A673 (cell line): Measurements from ENCODE around the gene LINC00305. TPM values are rescaled to one million over a fixed set of nuclear protein-coding genes. Genes with fewer than 3 reads are reported as not detected.

ENCODE experiments used
- BruUV-seq: library from RNA; stranded (reverse); fragments of 400-500 nt; replicated peaks from 2 replicates; lab custom pipeline; 2021; lab: Mats Ljungman, UMichigan
- CTCF ChIA-PET: fragments of 300-600 bp; sonication (Branson Sonifier 250); formaldehyde crosslinking; loops from one replicate; lab custom pipeline; 2022; ENCODE audit warnings: antibody characterized with exemption; lab: Charles Lee
- POLR2A ChIA-PET: fragments of 300-600 bp; sonication (Branson Sonifier 250); formaldehyde crosslinking; loops from one replicate; lab custom pipeline; 2022; ENCODE audit warnings: antibody characterized with exemption; ENCODE audit not compliant: low non-redundant PET; lab: Charles Lee
- DNase-seq: peaks from one replicate; pipeline ENCODE4 v3.0.0-alpha.2; 2015; ENCODE audit warnings: low spot score
- H3K27ac ChIP-seq: fragments of 200-600 bp; sonication (generic); 2 replicates; pipeline ENCODE4 v1.5.1; 2016; ENCODE audit warnings: mixed run types, low read depth, mild to moderate bottlenecking, mixed read lengths, antibody characterized with exemption, low read length; ENCODE audit not compliant: poor library complexity, severe bottlenecking
- H3K27me3 ChIP-seq: fragments of 200-600 bp; sonication (generic); replicated peaks from 2 replicates; pipeline ENCODE4 v1.6.1; 2017; ENCODE audit warnings: mixed run types, low read depth, mild to moderate bottlenecking, mixed read lengths, antibody characterized with exemption, low read length; ENCODE audit not compliant: insufficient read depth, poor library complexity
- H3K36me3 ChIP-seq: fragments of 200-600 bp; sonication (generic); 2 replicates; pipeline ENCODE4 v1.6.1; 2016; ENCODE audit warnings: mixed run types, mild to moderate bottlenecking, mixed read lengths, antibody characterized with exemption, low read length; ENCODE audit not compliant: insufficient read depth, poor library complexity, severe bottlenecking
- H3K4me1 ChIP-seq: fragments of 200-600 bp; sonication (generic); 2 replicates; pipeline ENCODE4 v1.6.1; 2017; ENCODE audit warnings: mixed run types, mild to moderate bottlenecking, mixed read lengths, antibody characterized with exemption, low read length; ENCODE audit not compliant: insufficient read depth, poor library complexity, severe bottlenecking
- H3K4me3 ChIP-seq: fragments of 200-600 bp; sonication (generic); 2 replicates; pipeline ENCODE4 v1.5.1; 2016; ENCODE audit warnings: low read depth, mixed run types, mild to moderate bottlenecking, mixed read lengths, low read length; ENCODE audit not compliant: poor library complexity, severe bottlenecking
- H3K9me3 ChIP-seq: fragments of 200-600 bp; sonication (generic); 2 replicates; pipeline ENCODE4 v1.6.1; 2016; ENCODE audit warnings: mixed run types, low read depth, mild to moderate bottlenecking, mixed read lengths, antibody characterized with exemption, low read length; ENCODE audit not compliant: poor library complexity, severe bottlenecking
- CTCF ChIP-seq: fragments of 300-800, 200-600 bp; sonication (generic); conservative IDR thresholded peaks from 2 replicates; pipeline ENCODE4 v1.5.1; 2017; ENCODE audit warnings: low read depth, mild to moderate bottlenecking, antibody characterized with exemption, low read length, moderate library complexity, mixed read lengths
- EZH2 ChIP-seq: fragments of 200-600 bp; sonication (generic); IDR thresholded peaks from 2 replicates; pipeline ENCODE4 v1.6.1; 2017; ENCODE audit warnings: borderline replicate concordance, low read depth, mild to moderate bottlenecking, mixed read lengths, antibody characterized with exemption, low read length; ENCODE audit not compliant: poor library complexity, severe bottlenecking
- intact Hi-C: fragments of 100-400 bp; cut with micrococcal nuclease; formaldehyde crosslinking; loops from one replicate; pipeline ENCODE4 v1.10.0; 2022; ENCODE audit not compliant: unreplicated experiment
- total RNA-seq: library from RNA; stranded (reverse); gene quantifications from 2 replicates; pipeline ENCODE4 v1.2.3, GENCODE V29; 2021

The LINC00305 gene
- total RNA-seq, 1 experiment from 2014 or later: not detected

DNA sequence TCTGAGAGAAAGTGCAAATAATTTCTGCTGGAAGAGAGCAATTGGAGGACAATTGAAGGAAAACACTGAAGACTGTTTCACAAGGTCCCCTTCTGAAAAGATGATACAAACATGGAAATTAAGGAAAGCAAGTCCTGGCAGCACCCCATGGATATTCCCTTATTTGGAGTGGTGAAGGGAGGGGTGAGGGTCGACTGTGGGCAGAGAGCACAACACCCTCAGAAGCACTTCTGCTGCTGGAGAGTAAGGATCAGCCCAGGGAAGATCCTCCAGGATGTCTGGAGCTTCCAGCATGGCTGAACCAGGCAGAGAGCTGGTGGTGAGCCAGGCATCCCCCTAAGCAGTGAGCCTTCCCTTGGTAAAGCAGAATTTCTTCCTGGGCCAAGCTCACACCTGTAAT lies 54.7 kb downstream of the LINC00305 start:
- no peaks in the 10 kb centered on the region for H3K9me3 ChIP-seq
- H3K27ac ChIP-seq: no peak overlapping the region
- no peak for DNase-seq
- no peak overlapping the region for H3K4me3 ChIP-seq
- no TSS peak for BruUV-seq
- H3K36me3 ChIP-seq: no peaks in the 10 kb centered on the region
- intact Hi-C loops: loop anchor here (10.0 kb wide), 1 partner anchor 1001 kb away; no protein-coding TSS in a partner anchor
- H3K4me1 ChIP-seq: no peaks in the 10 kb centered on the region
- no peaks in the 10 kb centered on the region for H3K27me3 ChIP-seq
- ChIA-PET POLR2A (no interaction called here), CTCF (no interaction called here)
- TF ChIP-seq CTCF: no peak
- TF ChIP-seq EZH2: no peak

GRCh38 chr18:64091526-64091925 lies 57.4 kb downstream of the LINC00305 start:
- no peak for TF ChIP-seq EZH2
- TF ChIP-seq CTCF: no peak
- ChIA-PET POLR2A (no interaction called here), CTCF (no interaction called here)
- no peaks in the 10 kb centered on the region for H3K4me1 ChIP-seq
- no peak overlapping the region for H3K4me3 ChIP-seq
- no peak overlapping the region for H3K27ac ChIP-seq
- no peaks in the 10 kb centered on the region for H3K27me3 ChIP-seq
- no TSS peak for BruUV-seq
- no peaks in the 10 kb centered on the region for H3K36me3 ChIP-seq
- intact Hi-C loops: loop anchor here (10.0 kb wide), 1 partner anchor 1003 kb away; no protein-coding TSS in a partner anchor
- no peak for DNase-seq
- H3K9me3 ChIP-seq: no peaks in the 10 kb centered on the region

DNA sequence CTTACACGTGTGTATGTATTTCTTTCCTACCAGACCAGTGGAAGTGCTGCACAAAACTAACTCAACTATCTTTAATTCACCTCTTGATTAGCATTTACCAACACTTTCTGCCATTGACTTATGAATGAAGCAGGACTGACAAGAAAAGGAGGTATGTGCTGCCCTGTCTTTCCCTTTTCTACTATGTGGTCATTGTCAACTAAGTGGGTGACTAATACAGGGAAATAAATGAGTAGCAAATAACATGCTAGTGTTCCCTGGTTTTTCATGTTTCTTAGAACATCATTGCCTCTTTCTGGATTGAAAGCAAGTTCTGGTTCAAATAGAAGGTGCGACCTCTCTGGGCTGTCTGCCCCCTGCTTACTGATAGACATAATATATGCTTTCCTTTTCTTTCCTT lies 58.0 kb downstream of the LINC00305 start:
- no TSS peak for BruUV-seq
- no peak for TF ChIP-seq CTCF
- no peak for TF ChIP-seq EZH2
- Histone ChIP-seq H3K9me3 (no peaks in the 10 kb centered on the region), H3K4me1 (no peaks in the 10 kb centered on the region), H3K27me3 (no peaks in the 10 kb centered on the region), H3K4me3 (no peak overlapping the region), H3K27ac (no peak overlapping the region), H3K36me3 (no peaks in the 10 kb centered on the region)
- ChIA-PET POLR2A (no interaction called here), CTCF (no interaction called here)
- no peak for DNase-seq
- intact Hi-C loops: loop anchor here (10.0 kb wide), 1 partner anchor 1004 kb away; no protein-coding TSS in a partner anchor
